Mucosa of gallbladder (tissue), 1 donor: ENCODE results near the gene LDOC1. TPM values are rescaled to one million over a fixed set of nuclear protein-coding genes. Genes with fewer than 3 reads are reported as not detected.
"Not testable (repeated sequence)": the region's sequence is repeated elsewhere in the genome, so short reads cannot be mapped to it uniquely, and the experiment has no call there.

Experiments used
- DNase-seq: peaks from one replicate; pipeline ENCODE4 v3.0.0-alpha.2; 2020; ENCODE audit warnings: low spot score
- total RNA-seq: library from RNA; stranded (reverse); gene quantifications from one replicate; pipeline ENCODE4 v1.2.1, GENCODE V29; 2021
- donor health status: DM: no; HTN: no; CAD: no.

The LDOC1 gene
- 32.9 TPM for total RNA-seq

DNA sequence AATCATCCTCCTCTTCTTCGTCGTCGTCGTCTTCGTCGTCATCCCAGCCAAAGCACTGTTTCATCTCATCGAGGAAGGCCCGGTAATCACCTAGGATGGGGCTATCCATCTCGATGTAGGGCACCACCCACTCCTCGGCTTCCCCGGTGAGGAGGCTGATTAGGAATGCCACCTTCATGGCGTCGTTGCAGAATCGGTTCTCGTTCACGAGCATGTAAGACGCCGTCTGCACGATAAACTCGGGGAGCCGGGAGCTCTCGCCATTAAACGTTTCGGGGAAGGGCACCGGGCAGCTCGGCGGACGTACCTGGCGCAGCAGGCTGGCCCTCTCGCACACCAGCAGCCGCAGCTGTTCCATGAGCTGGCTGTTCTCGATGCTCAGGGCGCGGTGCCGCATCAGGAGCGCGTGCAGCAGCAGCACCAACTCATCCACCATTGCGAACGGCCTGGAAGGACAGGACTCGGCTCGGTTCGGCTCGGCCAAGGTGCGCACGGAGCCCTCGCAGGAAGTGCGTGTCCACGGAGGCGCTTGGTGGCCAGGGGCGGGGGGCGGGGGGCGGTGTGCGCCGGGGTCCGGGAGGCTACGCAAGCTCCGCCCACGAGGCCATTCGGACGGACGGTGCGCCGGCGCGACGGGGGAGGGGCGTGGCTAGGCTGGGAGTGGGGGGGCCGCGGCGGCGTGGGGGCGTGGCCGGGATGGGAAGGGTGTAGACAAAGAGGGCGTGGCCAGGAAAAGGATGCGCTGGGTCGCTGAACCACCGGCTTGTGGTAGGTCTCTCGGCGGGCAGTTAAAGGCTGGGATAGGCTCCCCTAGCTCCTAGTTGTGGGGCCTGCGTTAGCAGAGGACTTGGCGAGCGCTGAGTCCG lies at the start of gene LDOC1:
LDOC1 (minus strand) TSS at position 544 of the 866 bp plus-strand sequence; CDS start at position 436, 108 bp downstream.
- peak; percentile 76 for DNase-seq

DNA sequence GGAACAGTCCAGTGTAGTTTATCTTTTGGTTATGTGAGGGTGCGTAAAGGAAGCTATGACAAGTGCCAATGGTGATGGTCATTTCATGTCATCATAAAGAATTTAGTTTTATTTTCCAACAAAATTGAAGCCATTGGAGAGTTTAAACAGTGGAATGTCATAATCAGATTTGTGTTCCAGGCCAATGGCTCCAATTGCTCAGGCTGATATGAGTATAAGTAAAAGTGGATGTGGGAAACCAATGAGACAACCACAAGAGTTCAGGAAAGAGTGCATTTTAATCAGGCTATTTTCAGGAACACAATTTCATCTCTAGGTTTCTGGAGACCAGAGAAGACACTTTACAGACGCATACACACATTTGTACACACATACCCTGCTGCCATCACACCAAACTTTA lies 44.7 kb upstream of the LDOC1 start:
- DNase-seq = no peak

DNA sequence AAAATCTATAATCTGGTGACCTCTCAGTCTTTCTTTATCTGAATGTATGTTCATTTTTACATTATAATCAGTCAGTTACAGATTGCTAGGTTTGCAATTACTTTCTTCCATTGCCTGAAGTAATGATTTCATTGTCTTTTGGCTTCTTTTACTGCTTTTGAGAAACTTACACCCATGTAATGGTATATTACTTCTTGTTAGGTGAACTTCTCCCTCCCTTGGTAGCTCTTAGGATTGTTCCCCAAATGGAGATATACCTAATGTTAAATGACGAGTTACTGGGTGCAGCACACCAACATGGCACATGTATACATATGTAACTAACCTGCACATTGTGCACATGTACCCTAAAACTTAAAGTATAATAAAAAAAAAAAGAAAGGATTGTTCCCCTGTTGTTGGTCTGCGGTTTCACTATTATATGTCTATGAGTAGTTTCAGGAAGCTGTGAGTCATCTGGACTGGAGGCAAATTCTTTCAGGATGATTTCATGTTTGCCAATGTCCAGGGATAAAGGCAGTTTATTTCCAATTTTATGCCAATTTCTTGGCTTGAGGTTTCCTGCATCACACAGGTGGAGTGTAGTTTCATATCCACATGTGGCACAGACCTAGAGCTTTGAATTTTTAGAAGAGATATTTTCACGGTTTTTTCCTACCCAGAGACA lies 43.5 kb upstream of the LDOC1 start:
- no peak for DNase-seq

DNA sequence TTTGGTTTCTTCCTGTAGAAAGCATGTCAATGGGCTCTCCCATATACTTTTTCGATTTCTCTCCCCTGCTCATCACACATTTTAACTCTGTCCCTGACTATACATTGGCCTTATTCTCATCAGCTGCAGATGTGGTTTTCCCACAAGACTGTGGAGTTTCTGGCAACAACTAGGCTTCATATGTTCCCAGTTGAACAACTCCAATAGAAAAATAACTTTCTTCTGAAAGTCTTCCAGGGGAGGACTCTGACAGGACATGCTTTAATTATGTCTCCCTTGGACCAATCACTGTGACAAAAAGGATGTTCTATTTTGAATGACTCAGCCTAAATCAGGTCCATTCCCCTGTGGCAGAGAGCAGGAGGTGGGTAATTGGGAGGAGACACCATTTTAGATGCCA lies 37.3 kb upstream of the LDOC1 start:
- no peak for DNase-seq

DNA sequence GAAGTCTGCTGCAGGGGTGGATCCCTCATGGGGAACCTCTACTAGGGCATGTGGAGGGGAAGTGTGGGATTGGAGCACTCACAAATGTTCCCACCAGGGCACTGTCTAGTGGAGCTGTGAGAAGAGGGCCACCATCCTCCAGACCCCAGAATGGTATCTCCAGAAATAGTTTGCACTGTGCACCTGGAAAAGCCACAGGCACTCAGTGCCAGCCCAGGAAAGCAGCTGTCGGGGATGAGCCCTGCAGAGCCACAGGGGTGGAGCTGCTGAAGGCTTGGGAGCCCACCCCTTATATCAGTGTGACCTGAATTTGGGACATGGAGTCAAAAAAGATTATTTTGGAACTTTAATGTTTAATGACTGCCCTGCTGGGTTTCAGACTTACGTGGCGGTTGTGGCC lies 25.0 kb upstream of the LDOC1 start:
- DNase-seq = no peak

DNA sequence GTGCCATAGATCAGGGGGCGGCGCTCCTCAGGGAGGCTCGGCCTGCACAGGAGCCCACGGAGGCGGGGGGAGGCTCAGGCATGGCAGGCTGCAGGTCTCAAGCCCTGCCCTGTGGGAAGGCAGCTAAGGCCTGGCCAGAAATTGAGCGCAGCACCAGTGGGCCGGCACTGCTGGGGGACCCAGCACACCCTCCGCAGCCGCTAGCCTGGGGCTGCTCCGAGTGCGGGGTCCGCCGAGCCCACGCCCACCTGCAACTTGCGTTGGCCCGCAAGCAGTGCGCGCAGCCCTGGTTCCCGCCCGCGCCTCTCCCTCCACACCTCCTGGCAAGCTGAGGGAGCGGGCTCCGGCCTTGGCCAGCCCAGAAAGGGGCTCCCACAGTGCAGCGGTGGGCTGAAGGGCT lies 11.6 kb upstream of the LDOC1 start:
- not testable (repeated sequence) for DNase-seq

DNA sequence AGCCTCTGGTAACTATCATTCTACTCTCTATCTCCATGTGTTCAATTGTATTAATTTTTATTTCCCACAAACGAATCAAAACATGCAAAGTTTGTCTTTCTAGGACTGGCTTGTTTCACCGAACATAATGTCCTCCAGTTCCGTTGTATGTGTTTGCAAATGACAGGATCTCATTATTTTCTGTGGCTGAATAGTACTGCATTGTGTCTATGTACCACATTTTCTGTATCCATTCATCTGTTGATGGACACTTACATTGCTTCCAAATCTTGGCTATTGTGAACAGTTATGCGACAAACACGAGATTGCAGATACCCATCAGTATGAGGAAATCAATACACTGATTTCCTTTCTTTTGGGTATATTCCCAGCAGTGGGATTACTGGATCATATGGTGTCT lies 8.4 kb upstream of the LDOC1 start:
- DNase-seq = no peak

DNA sequence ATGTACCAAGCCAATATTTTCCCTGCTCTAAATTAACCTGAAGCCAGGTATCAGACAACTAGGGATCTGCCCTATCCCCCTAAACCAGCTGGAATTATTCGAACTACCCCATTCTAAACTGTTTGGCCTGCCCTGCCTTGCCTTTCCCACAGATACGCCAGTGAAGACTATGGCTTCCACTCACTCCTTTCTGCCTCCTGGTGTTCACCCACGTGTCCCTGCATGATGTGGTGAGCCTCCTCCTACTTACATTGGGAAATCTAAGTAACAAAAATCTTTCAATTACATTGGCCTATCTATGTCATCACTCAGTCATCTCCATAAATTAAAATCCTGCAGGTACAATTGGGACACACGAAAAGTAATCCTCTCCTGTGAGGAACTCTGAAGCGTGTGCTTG lies 6.1 kb upstream of the LDOC1 start:
- DNase-seq = no peak

DNA sequence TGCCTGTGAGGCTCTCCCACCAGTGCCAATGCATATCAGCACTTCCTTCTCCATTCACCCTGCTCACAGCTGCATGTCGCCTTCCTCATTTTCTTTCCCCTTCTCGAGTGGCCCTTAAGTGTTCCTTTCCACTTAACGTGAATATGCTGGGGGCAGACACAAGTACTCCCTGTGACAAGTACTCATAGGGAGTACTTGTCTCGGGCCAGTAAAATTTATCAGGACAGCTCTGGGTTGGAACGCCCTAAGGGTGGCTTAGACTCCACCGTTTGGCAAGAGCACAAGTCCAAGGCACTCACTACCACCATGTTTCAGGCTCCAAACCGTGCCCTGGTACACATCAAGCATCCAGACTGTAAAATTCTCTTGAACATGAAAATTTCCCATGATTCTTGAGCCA lies 3.9 kb upstream of the LDOC1 start:
- no peak for DNase-seq

DNA sequence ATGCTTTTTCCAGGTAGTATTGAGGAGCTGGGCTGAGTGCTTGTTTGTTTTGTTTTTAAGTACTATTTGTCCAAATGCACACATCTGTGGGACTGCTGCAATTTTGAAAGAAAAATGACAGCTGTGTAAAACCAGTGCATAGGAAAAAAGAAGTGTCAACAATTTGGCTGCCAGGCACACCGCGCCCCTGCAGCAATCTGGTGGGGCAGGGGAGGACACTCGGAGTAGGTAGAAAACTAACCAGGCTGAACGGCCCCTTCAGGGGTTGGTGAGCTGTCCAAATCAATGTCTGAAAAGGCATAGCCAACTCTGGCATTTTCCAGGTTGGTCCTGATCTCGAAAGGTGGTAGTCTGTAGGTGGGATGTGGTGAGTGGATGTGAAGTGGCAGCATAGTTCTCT lies 1.1 kb downstream of the LDOC1 start:
- no peak for DNase-seq

DNA sequence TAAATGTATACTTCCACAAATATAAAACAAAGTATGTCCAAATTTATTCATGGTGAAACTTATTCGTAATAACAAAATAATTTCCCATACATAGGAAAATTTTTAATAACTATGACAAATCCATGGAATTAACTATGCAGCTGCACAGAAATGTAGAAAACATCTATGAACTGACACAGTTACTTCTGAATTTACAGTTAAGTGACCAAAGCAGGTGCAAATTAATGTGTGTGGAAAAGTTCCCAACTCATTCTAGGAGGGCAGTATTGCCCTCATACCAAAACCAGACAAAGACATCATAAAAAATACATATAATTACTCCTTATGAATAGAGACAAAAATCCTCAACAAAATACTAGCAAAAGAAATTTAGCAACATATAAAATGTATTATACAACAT lies 12.5 kb downstream of the LDOC1 start:
- no peak for DNase-seq

DNA sequence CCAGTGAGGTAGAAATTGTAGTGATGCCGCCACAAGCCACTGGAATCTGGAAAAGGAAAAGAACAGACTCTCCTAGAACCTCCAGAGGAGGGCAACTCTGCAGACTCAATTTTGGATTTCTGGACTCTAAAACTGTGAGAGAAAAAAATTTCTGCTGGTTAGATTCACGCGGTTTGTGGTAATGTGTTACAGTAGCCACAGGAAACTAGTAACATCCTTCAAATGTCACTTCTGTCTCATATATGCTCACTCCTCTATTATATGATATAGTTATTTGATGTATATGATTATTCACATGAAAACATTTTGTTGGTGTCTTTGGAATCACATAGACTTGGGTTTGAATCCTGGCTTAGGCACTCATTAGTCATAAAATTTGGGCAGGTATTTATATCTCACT lies 18.8 kb downstream of the LDOC1 start:
- no peak for DNase-seq

DNA sequence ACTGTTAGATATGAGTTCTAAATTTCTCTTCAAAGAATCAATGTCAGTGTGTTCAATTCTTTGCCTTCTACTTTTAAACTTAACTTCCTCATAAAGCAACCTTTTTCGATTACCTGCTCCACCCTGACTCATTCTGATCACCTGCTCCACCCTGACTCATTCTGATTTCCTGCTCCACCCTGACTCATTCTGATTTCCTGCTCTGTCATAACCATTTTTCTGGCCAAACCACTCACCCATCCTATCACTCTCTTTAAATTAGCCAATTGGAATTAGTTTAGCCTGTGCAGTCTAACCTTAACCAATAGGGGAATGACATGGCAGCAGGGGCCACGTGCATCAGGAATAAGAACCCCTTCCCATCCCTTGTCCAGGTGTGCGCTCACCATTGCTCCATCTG lies 21.7 kb downstream of the LDOC1 start:
- DNase-seq = not testable (repeated sequence)

DNA sequence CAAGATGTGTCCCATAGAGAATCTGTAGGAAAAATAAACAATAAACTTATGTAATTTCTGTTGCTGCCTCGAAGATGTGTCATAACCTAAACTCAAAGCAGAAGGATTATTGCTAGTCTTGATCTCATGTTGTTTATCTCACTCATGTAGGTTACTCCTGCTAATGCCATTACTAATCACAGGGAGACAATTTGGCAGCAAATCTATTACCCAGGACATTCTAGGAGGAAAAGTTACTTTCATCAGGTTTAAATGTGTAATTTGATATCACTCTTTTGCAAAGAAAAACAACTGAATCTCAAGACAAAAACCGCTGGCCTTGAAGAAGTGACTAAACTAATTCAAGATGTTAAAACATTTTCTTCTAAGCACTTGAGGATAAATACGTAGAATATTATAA lies 34.0 kb downstream of the LDOC1 start:
- DNase-seq = no peak

DNA sequence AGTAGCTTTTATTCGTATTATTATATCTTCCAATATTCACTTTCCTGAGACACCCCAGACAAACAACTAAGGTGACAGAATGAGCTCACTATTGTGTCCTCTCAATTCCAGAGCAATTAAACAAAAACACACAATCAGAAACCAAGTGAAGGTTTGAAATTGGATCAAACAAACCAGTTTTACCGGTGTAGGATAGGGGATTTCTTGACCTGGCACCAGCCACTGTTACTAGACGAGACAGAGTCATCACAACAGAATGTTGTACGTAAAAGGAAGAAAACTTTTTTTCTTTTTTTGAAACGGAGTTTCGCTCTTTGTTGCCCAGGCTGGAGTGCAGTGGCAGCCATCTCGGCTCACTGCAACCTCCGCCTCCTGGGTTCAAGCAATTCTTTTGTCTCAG lies 43.7 kb downstream of the LDOC1 start:
- no peak for DNase-seq

DNA sequence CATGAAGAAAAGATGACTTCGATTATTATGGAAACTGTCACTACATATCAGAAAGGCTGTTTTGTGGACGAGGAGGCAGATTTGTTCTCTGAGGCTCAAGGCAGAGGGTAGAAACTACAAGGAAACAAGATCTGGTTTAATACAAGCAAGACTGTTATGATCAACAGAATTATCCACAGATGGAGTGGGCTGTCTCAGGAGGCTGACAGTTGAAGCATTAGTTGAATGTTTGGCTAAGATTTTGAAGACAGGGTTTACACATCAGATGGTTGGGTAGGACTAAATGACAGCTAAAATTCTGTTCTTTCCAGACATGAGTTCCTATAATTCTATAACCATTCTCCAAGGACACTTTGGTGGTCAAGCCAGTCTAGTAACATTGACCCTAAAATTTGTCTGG lies 49.8 kb downstream of the LDOC1 start:
- DNase-seq = no peak

Other genes with a start within 250 kb of the LDOC1 start
- gene SPANXB1, start 174.5 kb downstream of the LDOC1 start, total RNA-seq = not detected
- not detected for gene SPANXC, start 65.4 kb upstream of the LDOC1 start, total RNA-seq